GM13977 (cell line): ENCODE measurements around the gene ZFTA.

Source experiments
- DNase-seq: peaks from one replicate; pipeline ENCODE4 v3.0.0; 2012; ENCODE audit warnings: low spot score
- CTCF ChIP-seq: IDR thresholded peaks from 2 replicates; pipeline ENCODE4 v1.5.1; 2012; ENCODE audit warnings: mild to moderate bottlenecking, control low read depth; ENCODE audit not compliant: insufficient read depth; ENCODE audit errors: extremely low read depth, missing control alignments
- in situ Hi-C: fragments of 300-500 bp; cut with MboI; formaldehyde crosslinking; loops from one replicate; pipeline ENCODE4 v1.12.0; 2022; ENCODE audit warnings: low sequenced_read_pairs, low pct_unique_long_range_greater_than_20kb, mixed read lengths, inconsistent platforms; ENCODE audit not compliant: unreplicated experiment

ZFTA gene

GRCh38 chr11:63763496-63764339 is 4.9 kb downstream of the ZFTA start:
- DNase-seq = peak; percentile 38
- TF ChIP-seq CTCF = no peak
- in situ Hi-C loops = no loop called here

GRCh38 chr11:63762654-63763495 is 5.7 kb downstream of the ZFTA start:
- DNase-seq = peak; percentile 23
- no peak for TF ChIP-seq CTCF
- in situ Hi-C loops = no loop called here

GRCh38 chr11:63761931-63762653 is 6.5 kb downstream of the ZFTA start:
- no peak for DNase-seq
- in situ Hi-C loops = no loop called here
- no peak for TF ChIP-seq CTCF

GRCh38 chr11:63761188-63761587 is 7.4 kb downstream of the ZFTA start:
- in situ Hi-C loops = no loop called here
- no peak for DNase-seq

GRCh38 chr11:63760487-63761079 is 8.0 kb downstream of the ZFTA start:
- in situ Hi-C loops = no loop called here
- DNase-seq = no peak
- no peak for TF ChIP-seq CTCF

More at GRCh38 chr11:63761188-63761587, 7.4 kb downstream of the ZFTA start:
- TF ChIP-seq CTCF = no peak
